Hepatocyte (in vitro differentiated cells): Measurements from ENCODE around the gene TTC28. TPM values are rescaled to one million over a fixed set of nuclear protein-coding genes. Genes with fewer than 3 reads are reported as not detected.

Experiments
- DNase-seq: peaks from one replicate; pipeline ENCODE4 v3.0.0-alpha.2; 2016; ENCODE audit warnings: low spot score
- H2AFZ ChIP-seq: fragments of 200-600 bp; sonication (generic); 2 replicates; pipeline ENCODE4 v1.6.0; 2016; ENCODE audit warnings: antibody characterized with exemption, mild to moderate bottlenecking
- H3K27ac ChIP-seq: fragments of 200-600 bp; sonication (generic); 2 replicates; pipeline ENCODE4 v1.5.1; 2016; ENCODE audit warnings: mild to moderate bottlenecking
- H3K27me3 ChIP-seq: fragments of 200-600 bp; sonication (generic); 2 replicates; pipeline ENCODE4 v1.6.1; 2016
- H3K36me3 ChIP-seq: fragments of 200-600 bp; sonication (generic); replicated peaks from 2 replicates; pipeline ENCODE4 v1.5.1; 2016; ENCODE audit warnings: low read depth; ENCODE audit not compliant: insufficient read depth
- H3K4me1 ChIP-seq: fragments of 200-600 bp; sonication (generic); 2 replicates; pipeline ENCODE4 v1.5.1; 2016; ENCODE audit warnings: mild to moderate bottlenecking, moderate library complexity; ENCODE audit not compliant: insufficient read depth
- H3K4me2 ChIP-seq: fragments of 200-600 bp; sonication (generic); 2 replicates; pipeline ENCODE4 v1.6.0; 2016
- H3K4me3 ChIP-seq: fragments of 200-600 bp; sonication (generic); 2 replicates; pipeline ENCODE4 v1.5.1; 2016; ENCODE audit warnings: mild to moderate bottlenecking
- H3K79me2 ChIP-seq: fragments of 200-600 bp; sonication (generic); 2 replicates; pipeline ENCODE4 v1.6.0; 2017; ENCODE audit warnings: mild to moderate bottlenecking
- H3K9me2 ChIP-seq: fragments of 200-600 bp; sonication (generic); replicated peaks from 2 replicates; pipeline ENCODE4 v1.6.0; 2017; ENCODE audit warnings: mild to moderate bottlenecking; ENCODE audit not compliant: insufficient read depth
- H3K9me3 ChIP-seq: fragments of 200-600 bp; sonication (generic); 2 replicates; pipeline ENCODE4 v1.5.1; 2016; ENCODE audit warnings: low read depth, mild to moderate bottlenecking
- H4K20me1 ChIP-seq: fragments of 200-600 bp; sonication (generic); 2 replicates; pipeline ENCODE4 v1.6.0; 2016; ENCODE audit warnings: mild to moderate bottlenecking; ENCODE audit not compliant: insufficient read depth, poor library complexity, severe bottlenecking
- CTCF ChIP-seq: fragments of 200-600 bp; sonication (generic); IDR thresholded peaks from 2 replicates; pipeline ENCODE4 v1.5.1; 2016; ENCODE audit warnings: antibody characterized with exemption, mild to moderate bottlenecking; ENCODE audit not compliant: poor library complexity
- EZH2 ChIP-seq: fragments of 200-600 bp; sonication (generic); IDR thresholded peaks from 2 replicates; pipeline ENCODE4 v1.6.1; 2016; ENCODE audit warnings: antibody characterized with exemption, mild to moderate bottlenecking, borderline replicate concordance
- EZH2phosphoT487 ChIP-seq: fragments of 200-600 bp; sonication (generic); IDR thresholded peaks from one replicate; pipeline ENCODE4 v1.6.1; 2018; ENCODE audit warnings: antibody characterized with exemption, mild to moderate bottlenecking, low read depth, moderate library complexity; ENCODE audit not compliant: unreplicated experiment, severe bottlenecking
- WGBS: methylation state at CpG from one replicate; pipeline ENCODE4 v1.1.6; 2016; ENCODE audit warnings: low lambda C conversion rate; ENCODE audit errors: missing lambda C conversion rate; 5-methylcytosine and 5-hydroxymethylcytosine counted together
- polyA plus RNA-seq: library from polyadenylated mRNA; unstranded; fragments of >200 nt; fragmentation: Nextera tagmentation; extraction: Ambion mirVana; gene quantifications from 2 replicates; pipeline ENCODE4 v1.2.1, GENCODE V29; 2016
- total RNA-seq: library from RNA; depleted of rRNA; stranded (reverse); fragments of >200 nt; gene quantifications from 2 replicates; pipeline ENCODE4 v1.2.3, GENCODE V29; 2014

Gene TTC28
- total and polyA plus RNA-seq, 2 experiments from 2014 or later = 14.7 to 30.4 TPM

- H3K79me2 ChIP-seq = no peaks in the 10 kb centered on the region
- H3K4me1 ChIP-seq = peaks cover 21% of the 10 kb centered on the region
- H3K4me3 ChIP-seq = no peak overlapping the region
- no peaks in the 10 kb centered on the region for H3K9me3 ChIP-seq
- WGBS = 41% methylated on average over 6 of the region's 6 CpGs
- H3K9me2 ChIP-seq = no peaks in the 10 kb centered on the region
- H3K27me3 ChIP-seq = no peaks in the 10 kb centered on the region
- peak overlapping the region; percentile 71 for H3K27ac ChIP-seq
- H2AFZ ChIP-seq = no peak overlapping the region
- TF ChIP-seq EZH2 = no peak
- peak; percentile 19 for TF ChIP-seq CTCF
- no peaks in the 10 kb centered on the region for H4K20me1 ChIP-seq
- peak overlapping the region; percentile 55 for H3K4me2 ChIP-seq
- peak; percentile 64 for DNase-seq
- H3K36me3 ChIP-seq = no peaks in the 10 kb centered on the region
These were observed 32.5 kb upstream of the TTC28 start for GRCh38 chr22:28711820-28712777.

GRCh38 chr22:28711341-28711740, 31.7 kb upstream of the TTC28 start:
- Histone ChIP-seq H3K4me2 (peak overlapping the region; percentile 55), H4K20me1 (no peaks in the 10 kb centered on the region), H3K9me2 (no peaks in the 10 kb centered on the region), H3K27me3 (no peaks in the 10 kb centered on the region), H3K36me3 (no peaks in the 10 kb centered on the region), H3K27ac (peak overlapping the region; percentile 71), H3K9me3 (no peaks in the 10 kb centered on the region), H3K79me2 (no peaks in the 10 kb centered on the region), H3K4me3 (no peak overlapping the region), H3K4me1 (peaks cover 21% of the 10 kb centered on the region), H2AFZ (no peak overlapping the region)
- no peak for DNase-seq
- WGBS = 55% methylated on average over 2 of the region's 2 CpGs
- no peak for TF ChIP-seq CTCF
- no peak for TF ChIP-seq EZH2phosphoT487
- no peak for TF ChIP-seq EZH2

GRCh38 chr22:28710576-28711191, 31.0 kb upstream of the TTC28 start:
- TF ChIP-seq CTCF = no peak
- Histone ChIP-seq H4K20me1 (no peaks in the 10 kb centered on the region), H2AFZ (no peak overlapping the region), H3K4me3 (no peak overlapping the region), H3K27me3 (no peaks in the 10 kb centered on the region), H3K79me2 (no peaks in the 10 kb centered on the region), H3K4me2 (peak overlapping the region; percentile 55), H3K4me1 (peaks cover 21% of the 10 kb centered on the region), H3K9me3 (no peaks in the 10 kb centered on the region), H3K9me2 (no peaks in the 10 kb centered on the region), H3K36me3 (no peaks in the 10 kb centered on the region), H3K27ac (peak overlapping the region; percentile 71)
- 56% methylated on average over 3 of the region's 3 CpGs for WGBS
- peak; percentile 23 for DNase-seq
